NCI-H82 treated with DMSO at 0.1 percent for 48 hours (cell line): ENCODE data around the gene CASP2.
A peak's percentile ranks its signal among the peaks of the same experiment; 100 is the strongest.

Source experiments
- DNase-seq: peaks from one replicate; lab custom pipeline; 2025; ENCODE audit not compliant: unreplicated experiment; lab: John Stamatoyannopoulos, UW

The CASP2 gene

GRCh38 chr7:143325240-143325639 lies 37.1 kb downstream of the CASP2 start:
- no peak for DNase-seq

- DNase-seq: no peak
Measured at GRCh38 chr7:143327903-143328302, 39.8 kb downstream of the CASP2 start.

GRCh38 chr7:143329471-143330170 lies 41.5 kb downstream of the CASP2 start:
- DNase-seq: no peak

GRCh38 chr7:143331179-143331801 lies 43.1 kb downstream of the CASP2 start:
- DNase-seq: no peak

GRCh38 chr7:143334244-143334643 lies 46.1 kb downstream of the CASP2 start:
- DNase-seq: no peak

GRCh38 chr7:143337216-143337615 lies 49.1 kb downstream of the CASP2 start:
- no peak for DNase-seq

GRCh38 chr7:143341842-143342241 lies 53.7 kb downstream of the CASP2 start:
- no peak for DNase-seq

- DNase-seq: no peak
Measured at GRCh38 chr7:143343596-143343995, 55.4 kb downstream of the CASP2 start.

GRCh38 chr7:143345428-143345900 lies 57.3 kb downstream of the CASP2 start:
- DNase-seq: peak; percentile 12

GRCh38 chr7:143346018-143346417 lies 57.9 kb downstream of the CASP2 start:
- no peak for DNase-seq

- DNase-seq: no peak
Measured at GRCh38 chr7:143347950-143348349, 59.8 kb downstream of the CASP2 start.

- no peak for DNase-seq
Measured at GRCh38 chr7:143351060-143351459, 62.9 kb downstream of the CASP2 start.

- DNase-seq: no peak
Measured at GRCh38 chr7:143351574-143351973, 63.4 kb downstream of the CASP2 start.

GRCh38 chr7:143352531-143353002 lies 64.4 kb downstream of the CASP2 start:
- DNase-seq: no peak

- no peak for DNase-seq
Measured at GRCh38 chr7:143354376-143354775, 66.2 kb downstream of the CASP2 start.

- no peak for DNase-seq
Measured at GRCh38 chr7:143354965-143355364, 66.8 kb downstream of the CASP2 start.

GRCh38 chr7:143355450-143356385 lies 67.6 kb downstream of the CASP2 start:
- DNase-seq: no peak

- no peak for DNase-seq
Measured at GRCh38 chr7:143356414-143357050, 68.4 kb downstream of the CASP2 start.
